ENCODE measurements around the gene VAMP5. TPM values are rescaled to one million over a fixed set of nuclear protein-coding genes. Genes with fewer than 3 reads are reported as not detected.

Gene VAMP5
- total and polyA plus RNA-seq, 9 of the 15 experiments (the other 6 are each of a cell fraction or from before 2014, with no cell fraction given) = 0.54 to 1.9 (median 1.5) TPM; not detected in 2

- TF ChIP-seq MLLT1 (IDR thresholded peaks at IDR 0.05) = no peak
- no peak; the same call in none of the 2 replicates for TF ChIP-seq GTF2E2 (tag; IDR thresholded peaks at IDR 0.05)
- TF ChIP-seq ZNF561 (CRISPR knock-in tag; conservative IDR thresholded peaks at IDR 0.05) = no peak
- peak; percentile 61; the same call in 1 of the 2 replicates for TF ChIP-seq ZBTB9 (CRISPR knock-in tag; IDR thresholded peaks at IDR 0.05)
- no peak for TF ChIP-seq MXD1 (CRISPR knock-in tag; IDR thresholded peaks at IDR 0.05; ENCODE audit: borderline replicate concordance, poor library complexity, severe bottlenecking)
- TF ChIP-seq E2F8 (IDR thresholded peaks at IDR 0.05; ENCODE audit: low read depth, partially characterized antibody) = no peak
- TF ChIP-seq BRD4 (IDR thresholded peaks at IDR 0.05) = no peak
- no peak for TF ChIP-seq SNRNP70 (optimal IDR thresholded peaks at IDR 0.05; ENCODE audit: low read depth, low read length)
- TF ChIP-seq CC2D1A (IDR thresholded peaks at IDR 0.05) = no peak
- TF ChIP-seq ZNF316 (IDR thresholded peaks at IDR 0.05) = no peak
- no peak for TF ChIP-seq HIVEP1 (CRISPR knock-in tag; IDR thresholded peaks at IDR 0.05)
- no peak for TF ChIP-seq ETV6 (IDR thresholded peaks at IDR 0.05; ENCODE audit: borderline replicate concordance in 1 of 2, low read depth in 2 of 2, low read length in 1 of 2)
- no peak for TF ChIP-seq ETV6 (CRISPR knock-in tag; IDR thresholded peaks at IDR 0.05; ENCODE audit: borderline replicate concordance)
- no peak for TF ChIP-seq THRA (IDR thresholded peaks at IDR 0.05)
- TF ChIP-seq E2F4 (CRISPR knock-in tag; IDR thresholded peaks at IDR 0.05; ENCODE audit: low read depth) = no peak
- no peak for TF ChIP-seq SNIP1 (IDR thresholded peaks at IDR 0.05; ENCODE audit: low read depth)
Observed at GRCh38 chr2:85577386-85578242, 6.6 kb upstream of the VAMP5 start, which contains the start of gene VAMP8 (continued).

All from K562 (cell line).